SU-DHL-6 (cell line): ENCODE measurements around the gene CSTF3.

ENCODE experiments used
- EZH2phosphoT487 ChIP-seq: fragments of 200-600 bp; sonication (generic), shearing (Covaris generic); conservative IDR thresholded peaks from 2 replicates; pipeline ENCODE4 v1.6.1; 2018; ENCODE audit warnings: mild to moderate bottlenecking, antibody characterized with exemption, low read length, moderate library complexity, mixed read lengths
- TF ChIP-seq, protein P1 (sequence below): fragments of 200-600 bp; sonication (generic); IDR thresholded peaks from one replicate; pipeline ENCODE4 v1.5.1; 2017; ENCODE audit warnings: antibody characterized with exemption, mild to moderate bottlenecking, low read length, moderate library complexity; ENCODE audit not compliant: insufficient read depth, poor library complexity, severe bottlenecking

- TF ChIP-seq, protein P1, sequence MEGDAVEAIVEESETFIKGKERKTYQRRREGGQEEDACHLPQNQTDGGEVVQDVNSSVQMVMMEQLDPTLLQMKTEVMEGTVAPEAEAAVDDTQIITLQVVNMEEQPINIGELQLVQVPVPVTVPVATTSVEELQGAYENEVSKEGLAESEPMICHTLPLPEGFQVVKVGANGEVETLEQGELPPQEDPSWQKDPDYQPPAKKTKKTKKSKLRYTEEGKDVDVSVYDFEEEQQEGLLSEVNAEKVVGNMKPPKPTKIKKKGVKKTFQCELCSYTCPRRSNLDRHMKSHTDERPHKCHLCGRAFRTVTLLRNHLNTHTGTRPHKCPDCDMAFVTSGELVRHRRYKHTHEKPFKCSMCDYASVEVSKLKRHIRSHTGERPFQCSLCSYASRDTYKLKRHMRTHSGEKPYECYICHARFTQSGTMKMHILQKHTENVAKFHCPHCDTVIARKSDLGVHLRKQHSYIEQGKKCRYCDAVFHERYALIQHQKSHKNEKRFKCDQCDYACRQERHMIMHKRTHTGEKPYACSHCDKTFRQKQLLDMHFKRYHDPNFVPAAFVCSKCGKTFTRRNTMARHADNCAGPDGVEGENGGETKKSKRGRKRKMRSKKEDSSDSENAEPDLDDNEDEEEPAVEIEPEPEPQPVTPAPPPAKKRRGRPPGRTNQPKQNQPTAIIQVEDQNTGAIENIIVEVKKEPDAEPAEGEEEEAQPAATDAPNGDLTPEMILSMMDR: no peak
- TF ChIP-seq EZH2phosphoT487: no peak
Measured at GRCh38 chr11:33195462-33196173, 34.3 kb upstream of the CSTF3 start.
